HEK293 (cell line): Measurements from ENCODE around the gene ABCC2.

ENCODE experiments used
- CTCF ChIP-seq: fragments of 450-650 bp; formaldehyde crosslinking; IDR thresholded peaks from 2 replicates; pipeline ENCODE4 v1.5.1; 2016; ENCODE audit warnings: missing biosample characterization, missing genetic modification characterization
- GLI4 ChIP-seq: fragments of 450-650 bp; formaldehyde crosslinking; IDR thresholded peaks from 2 replicates; pipeline ENCODE4 v1.5.1; 2016; ENCODE audit warnings: missing biosample characterization, missing genetic modification characterization
- HIC1 ChIP-seq: fragments of 450-650 bp; formaldehyde crosslinking; IDR thresholded peaks from 2 replicates; pipeline ENCODE4 v1.5.1; 2016; ENCODE audit warnings: missing biosample characterization, missing genetic modification characterization
- MYNN ChIP-seq: fragments of 450-650 bp; formaldehyde crosslinking; IDR thresholded peaks from 2 replicates; pipeline ENCODE4 v1.5.1; 2016; ENCODE audit warnings: missing biosample characterization, missing genetic modification characterization, borderline replicate concordance
- OSR2 ChIP-seq: fragments of 450-650 bp; formaldehyde crosslinking; IDR thresholded peaks from 2 replicates; pipeline ENCODE4 v1.5.1; 2016; ENCODE audit warnings: missing biosample characterization, missing genetic modification characterization
- PATZ1 ChIP-seq: fragments of 450-650 bp; formaldehyde crosslinking; IDR thresholded peaks from 2 replicates; pipeline ENCODE4 v1.5.1; 2016; ENCODE audit warnings: missing biosample characterization, missing genetic modification characterization
- PRDM10 ChIP-seq: fragments of 450-650 bp; formaldehyde crosslinking; IDR thresholded peaks from 2 replicates; pipeline ENCODE4 v1.5.1; 2016; ENCODE audit warnings: missing biosample characterization, missing genetic modification characterization
- RBAK ChIP-seq: fragments of 450-650 bp; formaldehyde crosslinking; IDR thresholded peaks from 2 replicates; pipeline ENCODE4 v1.5.1; 2016; ENCODE audit warnings: missing biosample characterization, missing genetic modification characterization
- REST ChIP-seq: fragments of 450-650 bp; formaldehyde crosslinking; IDR thresholded peaks from 2 replicates; pipeline ENCODE4 v1.5.1; 2016; ENCODE audit warnings: missing biosample characterization, missing genetic modification characterization
- TCF7L2 ChIP-seq: IDR thresholded peaks from 2 replicates; pipeline ENCODE4 v1.6.1; 2011; ENCODE audit warnings: low read depth, mild to moderate bottlenecking, inconsistent platforms, low read length, moderate library complexity, borderline replicate concordance
- ZNF239 ChIP-seq: fragments of 450-650 bp; formaldehyde crosslinking; IDR thresholded peaks from 2 replicates; pipeline ENCODE4 v1.5.1; 2016; ENCODE audit warnings: missing biosample characterization, missing genetic modification characterization
- ZNF510 ChIP-seq: fragments of 450-650 bp; formaldehyde crosslinking; IDR thresholded peaks from 2 replicates; pipeline ENCODE4 v1.5.1; 2018; ENCODE audit warnings: mild to moderate bottlenecking, missing genetic modification characterization, missing biosample characterization; ENCODE audit not compliant: insufficient replicate concordance
- ZNF548 ChIP-seq: fragments of 450-650 bp; formaldehyde crosslinking; IDR thresholded peaks from 2 replicates; pipeline ENCODE4 v1.5.1; 2016; ENCODE audit warnings: missing biosample characterization, missing genetic modification characterization
- ZNF555 ChIP-seq: fragments of 450-650 bp; formaldehyde crosslinking; conservative IDR thresholded peaks from 2 replicates; pipeline ENCODE4 v1.5.1; 2017; ENCODE audit warnings: missing biosample characterization, mild to moderate bottlenecking, missing genetic modification characterization, inconsistent platforms

GRCh38 chr10:99805190-99805589 is 22.8 kb downstream of the ABCC2 start:
- TF ChIP-seq CTCF (tag by site-specific recombination) (no peak), RBAK (tag by site-specific recombination) (no peak), REST (no peak), PATZ1 (tag by site-specific recombination) (no peak), GLI4 (no peak), OSR2 (tag by site-specific recombination) (no peak), MYNN (tag by site-specific recombination) (no peak), PRDM10 (tag by site-specific recombination) (no peak), ZNF555 (no peak), ZNF239 (tag by site-specific recombination) (no peak), ZNF548 (no peak), TCF7L2 (no peak), HIC1 (no peak), ZNF510 (no peak)
